Measurements from ENCODE around the gene PLVAP. TPM values are rescaled to one million over a fixed set of nuclear protein-coding genes. Genes with fewer than 3 reads are reported as not detected.
A peak's percentile ranks its signal among the peaks of the same experiment; 100 is the strongest.

Gene PLVAP
- total RNA-seq, 1 experiment from 2014 or later: not detected

- no peak overlapping the region for H3T11ph ChIP-seq (ENCODE audit: low read length)
- H3K79me1 ChIP-seq (ENCODE audit: insufficient read depth, low read depth, low read length, poor library complexity, severe bottlenecking): no peaks in the 10 kb centered on the region
- no peak overlapping the region for H3K56ac ChIP-seq (ENCODE audit: insufficient read length, low read depth, low read length)
- no peak overlapping the region for H3K4ac ChIP-seq (ENCODE audit: low read depth, low read length)
- WGBS (ENCODE audit: extremely low coverage, insufficient read length, low lambda C conversion rate): no CpG with 5 or more reads among the region's 27 CpGs
- H3K27ac ChIP-seq (ENCODE audit: insufficient read length, low read depth, low read length): no peak overlapping the region
- H3K36me3 Mint-ChIP-seq (ENCODE audit: insufficient read depth in 1 of 3, low read depth in 3 of 3): peaks cover 0 to 8% (median 4%) of the 10 kb centered on the region in 3 experiments; a peak in 2 of 7 replicates
- H3K18ac ChIP-seq (ENCODE audit: insufficient read length, low read depth, low read length): peak overlapping the region; percentile 11
- no peaks in the 10 kb centered on the region for H3K9me3 Mint-ChIP-seq
- H4K5ac ChIP-seq (ENCODE audit: insufficient read length, low read depth, low read length): no peak overlapping the region
- H2BK5ac ChIP-seq (ENCODE audit: insufficient read length, low read length): no peak overlapping the region
- H2BK15ac ChIP-seq (ENCODE audit: low read depth, low read length): no peak overlapping the region; the same call in 1 of the 2 replicates
- H2AK5ac ChIP-seq (ENCODE audit: insufficient read length, low read length): no peak overlapping the region
- H3K4me3 Mint-ChIP-seq: peak overlapping the region; percentile 67 to 82
- H4K20me1 ChIP-seq (ENCODE audit: control insufficient read depth, insufficient read depth, insufficient read length): no peaks in the 10 kb centered on the region
- H2BK120ac ChIP-seq (ENCODE audit: low read depth, low read length, poor library complexity, severe bottlenecking): no peak overlapping the region
- H3K79me2 ChIP-seq (ENCODE audit: insufficient read depth, low read length): no peaks in the 10 kb centered on the region
- H3K27me3 Mint-ChIP-seq (ENCODE audit: low read depth): no peaks in the 10 kb centered on the region; the same call in 1 of the 2 replicates
- H3K14ac ChIP-seq (ENCODE audit: insufficient read depth, low read length): no peak overlapping the region; the same call in 1 of the 2 replicates
- peak; percentile 90 for DNase-seq
- H2AFZ ChIP-seq (ENCODE audit: low read length): no peak overlapping the region
- peak; percentile 68 for TF ChIP-seq CTCF (conservative IDR thresholded peaks at IDR 0.05)
- peaks cover 11% of the 10 kb centered on the region for H3K23me2 ChIP-seq (ENCODE audit: insufficient read length, low read depth, low read length, poor library complexity, severe bottlenecking)
- no peaks in the 10 kb centered on the region; the same call in 1 of the 2 replicates for H3K4me1 ChIP-seq (ENCODE audit: insufficient read depth, low read length)
- H3K4me1 Mint-ChIP-seq: peaks cover 14 to 21% of the 10 kb centered on the region in 2 experiments
- no peak overlapping the region for H3K9ac ChIP-seq (ENCODE audit: extremely low read depth, insufficient read length, low read length)
- peak overlapping the region in 2 of 3 experiments; percentile 70 to 90; a peak in 2 of 7 replicates for H3K27ac Mint-ChIP-seq
- no peak overlapping the region for H4K91ac ChIP-seq (ENCODE audit: insufficient read length, low read depth, low read length)
- no peaks in the 10 kb centered on the region for H3K9me3 ChIP-seq (ENCODE audit: control insufficient read depth, low read depth, low read length)
- H3K23ac ChIP-seq (ENCODE audit: insufficient read length, low read depth, low read length): no peak overlapping the region
- no peak overlapping the region for H2BK12ac ChIP-seq (ENCODE audit: insufficient read length, low read depth, low read length)
- no peak overlapping the region for H2BK20ac ChIP-seq (ENCODE audit: low read depth, low read length, poor library complexity, severe bottlenecking)
- peak overlapping the region; percentile 26 for H3K4me2 ChIP-seq (ENCODE audit: insufficient read depth, insufficient read length, low read length)
- H4K8ac ChIP-seq (replicated peaks; ENCODE audit: insufficient read length, low read depth, low read length): no peak overlapping the region
- no peaks in the 10 kb centered on the region for H3K27me3 ChIP-seq (ENCODE audit: insufficient read depth, low read length)
Measured at GRCh38 chr19:17424743-17425365, 47.7 kb upstream of the PLVAP start.
